Measurements from ENCODE around the gene GDI1.

GDI1 gene

GRCh38 chrX:154457491-154458115 is 20.6 kb downstream of the GDI1 start:
- DNase-seq, result peak; percentile 47
- in situ Hi-C loops (cut with MboI; ENCODE audit: low pct_unique_long_range_greater_than_20kb, low sequenced_read_pairs), result no loop called here

- DNase-seq, result no peak
- in situ Hi-C loops (cut with MboI; ENCODE audit: low pct_unique_long_range_greater_than_20kb, low sequenced_read_pairs), result no loop called here
Observed at GRCh38 chrX:154458116-154458953, 21.4 kb downstream of the GDI1 start, which contains the start of gene PLXNA3. PLXNA3 (plus strand) TSS chrX:154458281; CDS start chrX:154460184, 1,903 bp downstream.

GRCh38 chrX:154458954-154459778 is 22.2 kb downstream of the GDI1 start:
- DNase-seq, result no peak
- in situ Hi-C loops (cut with MboI; ENCODE audit: low pct_unique_long_range_greater_than_20kb, low sequenced_read_pairs), result no loop called here

GRCh38 chrX:154459832-154460231 is 22.9 kb downstream of the GDI1 start:
- in situ Hi-C loops (cut with MboI; ENCODE audit: low pct_unique_long_range_greater_than_20kb, low sequenced_read_pairs), result no loop called here
- peak; percentile 49 for DNase-seq

GRCh38 chrX:154460326-154460725 is 23.4 kb downstream of the GDI1 start:
- in situ Hi-C loops (cut with MboI; ENCODE audit: low pct_unique_long_range_greater_than_20kb, low sequenced_read_pairs), result no loop called here

GRCh38 chrX:154462396-154462795 is 25.4 kb downstream of the GDI1 start:
- no peak for DNase-seq
- in situ Hi-C loops (cut with MboI; ENCODE audit: low pct_unique_long_range_greater_than_20kb, low sequenced_read_pairs), result no loop called here

More at GRCh38 chrX:154460326-154460725, 23.4 kb downstream of the GDI1 start:
- DNase-seq, result no peak

GRCh38 chrX:154463611-154464220 is 26.8 kb downstream of the GDI1 start:
- in situ Hi-C loops (cut with MboI; ENCODE audit: low pct_unique_long_range_greater_than_20kb, low sequenced_read_pairs), result no loop called here
- DNase-seq, result no peak

GRCh38 chrX:154464806-154465365 is 27.9 kb downstream of the GDI1 start:
- no peak for DNase-seq
- in situ Hi-C loops (cut with MboI; ENCODE audit: low pct_unique_long_range_greater_than_20kb, low sequenced_read_pairs), result no loop called here

GRCh38 chrX:154465601-154466000 is 28.6 kb downstream of the GDI1 start:
- in situ Hi-C loops (cut with MboI; ENCODE audit: low pct_unique_long_range_greater_than_20kb, low sequenced_read_pairs), result no loop called here
- no peak for DNase-seq

GRCh38 chrX:154466036-154466435 is 29.1 kb downstream of the GDI1 start:
- no peak for DNase-seq
- in situ Hi-C loops (cut with MboI; ENCODE audit: low pct_unique_long_range_greater_than_20kb, low sequenced_read_pairs), result no loop called here

GRCh38 chrX:154466907-154467306 is 30.0 kb downstream of the GDI1 start:
- DNase-seq, result no peak
- in situ Hi-C loops (cut with MboI; ENCODE audit: low pct_unique_long_range_greater_than_20kb, low sequenced_read_pairs), result no loop called here

- no peak for DNase-seq
- in situ Hi-C loops (cut with MboI; ENCODE audit: low pct_unique_long_range_greater_than_20kb, low sequenced_read_pairs), result no loop called here
Observed at GRCh38 chrX:154467556-154467955, 30.6 kb downstream of the GDI1 start.

- in situ Hi-C loops (cut with MboI; ENCODE audit: low pct_unique_long_range_greater_than_20kb, low sequenced_read_pairs), result no loop called here
- DNase-seq, result no peak
Observed at GRCh38 chrX:154468217-154468616, 31.3 kb downstream of the GDI1 start.

- no peak for DNase-seq
- in situ Hi-C loops (cut with MboI; ENCODE audit: low pct_unique_long_range_greater_than_20kb, low sequenced_read_pairs), result no loop called here
Observed at GRCh38 chrX:154469114-154469513, 32.2 kb downstream of the GDI1 start.

GRCh38 chrX:154469880-154470279 is 32.9 kb downstream of the GDI1 start:
- DNase-seq, result no peak
- in situ Hi-C loops (cut with MboI; ENCODE audit: low pct_unique_long_range_greater_than_20kb, low sequenced_read_pairs), result no loop called here

- in situ Hi-C loops (cut with MboI; ENCODE audit: low pct_unique_long_range_greater_than_20kb, low sequenced_read_pairs), result no loop called here
- DNase-seq, result no peak
Observed at GRCh38 chrX:154470434-154470833, 33.5 kb downstream of the GDI1 start.

- no peak for DNase-seq
- in situ Hi-C loops (cut with MboI; ENCODE audit: low pct_unique_long_range_greater_than_20kb, low sequenced_read_pairs), result no loop called here
Observed at GRCh38 chrX:154470914-154471568, 34.1 kb downstream of the GDI1 start.

GRCh38 chrX:154471839-154472684 is 35.1 kb downstream of the GDI1 start:
- in situ Hi-C loops (cut with MboI; ENCODE audit: low pct_unique_long_range_greater_than_20kb, low sequenced_read_pairs), result no loop called here
- DNase-seq, result no peak
